Activated naive CD4-positive, alpha-beta T cell treated with anti-CD3 and anti-CD28 coated beads, Interleukin-2, amount 50 U/mL, for 24 hours (primary cell): ENCODE measurements around the gene AUP1.

ENCODE experiments used
- H3K27ac Mint-ChIP-seq: one replicate; pipeline ENCODE4 v1.8.0; 2021; ENCODE audit warnings: mild to moderate bottlenecking, mixed read lengths
- H3K27me3 Mint-ChIP-seq: one replicate; pipeline ENCODE4 v1.8.0; 2021; ENCODE audit warnings: mixed read lengths
- H3K36me3 Mint-ChIP-seq: one replicate; pipeline ENCODE4 v1.8.0; 2021; ENCODE audit warnings: mixed read lengths
- H3K4me1 Mint-ChIP-seq: one replicate; pipeline ENCODE4 v1.8.0; 2021; ENCODE audit warnings: mixed read lengths
- H3K4me3 Mint-ChIP-seq: one replicate; pipeline ENCODE4 v1.8.0; 2021; ENCODE audit warnings: mild to moderate bottlenecking, mixed read lengths
- H3K9me3 Mint-ChIP-seq: one replicate; pipeline ENCODE4 v1.8.0; 2021; ENCODE audit warnings: mixed read lengths

AUP1 gene

DNA sequence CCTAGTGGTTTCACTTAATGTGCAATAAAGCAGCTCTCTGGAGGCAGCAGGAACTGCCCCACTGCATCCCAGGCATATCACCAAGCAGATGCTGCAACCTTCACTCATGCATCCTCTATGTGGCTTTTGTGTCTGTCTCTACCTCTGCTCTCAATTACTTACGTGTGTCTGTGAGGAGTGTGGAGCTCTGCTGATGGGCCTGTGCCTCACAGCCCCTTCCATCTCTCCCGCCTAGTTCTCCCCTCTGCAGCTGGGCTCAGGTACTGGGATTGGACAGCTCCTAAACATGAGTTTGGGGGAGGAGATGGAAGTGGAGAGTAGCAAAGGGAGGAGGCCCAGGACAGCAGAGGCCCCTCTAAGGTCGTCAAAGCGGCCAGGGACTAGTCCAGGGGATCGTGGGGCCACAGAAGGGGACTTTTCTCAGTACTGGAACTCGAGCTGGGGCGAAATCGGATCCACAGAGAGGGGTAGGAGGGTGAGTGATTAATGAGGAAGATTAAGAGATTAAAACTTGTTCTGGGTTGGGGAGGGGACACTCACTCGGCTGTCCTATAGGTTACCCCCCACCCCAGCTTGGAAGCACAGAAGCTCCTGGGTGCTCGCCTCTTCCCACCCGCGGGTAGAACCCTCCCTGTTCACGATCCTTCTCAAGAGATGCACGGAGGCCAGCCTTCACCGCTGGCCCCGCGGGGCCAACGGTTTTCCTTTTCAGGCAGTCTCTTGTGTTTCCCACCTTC lies 28.0 kb downstream of the AUP1 start:
- no peaks in the 10 kb centered on the region for H3K9me3 Mint-ChIP-seq
- peaks cover 51% of the 10 kb centered on the region for H3K4me1 Mint-ChIP-seq
- peaks cover 44% of the 10 kb centered on the region for H3K27me3 Mint-ChIP-seq
- H3K27ac Mint-ChIP-seq = no peak overlapping the region
- H3K4me3 Mint-ChIP-seq = peak overlapping the region; percentile 73
- peaks cover 14% of the 10 kb centered on the region for H3K36me3 Mint-ChIP-seq

DNA sequence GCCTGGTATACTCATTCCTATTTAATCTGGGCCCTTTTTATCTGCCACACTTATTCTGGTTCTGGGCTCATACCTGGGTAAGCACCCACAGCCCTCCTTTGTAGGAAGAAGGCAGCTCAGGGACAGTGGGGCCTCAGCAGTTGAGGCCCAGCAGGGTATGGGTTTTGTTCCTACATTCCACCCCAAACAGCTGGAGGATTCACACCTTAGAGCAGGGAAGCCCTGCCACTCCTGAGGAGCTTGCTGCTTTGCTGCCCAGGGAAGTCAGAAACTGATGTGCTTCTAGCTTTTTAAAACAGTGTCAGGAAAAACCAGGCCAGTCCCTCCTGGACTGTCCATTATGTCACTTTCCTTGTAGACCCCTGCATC lies 28.9 kb downstream of the AUP1 start:
- H3K27me3 Mint-ChIP-seq = peaks cover 43% of the 10 kb centered on the region
- H3K4me3 Mint-ChIP-seq = no peak overlapping the region
- peaks cover 13% of the 10 kb centered on the region for H3K36me3 Mint-ChIP-seq
- peaks cover 49% of the 10 kb centered on the region for H3K4me1 Mint-ChIP-seq
- H3K27ac Mint-ChIP-seq = no peak overlapping the region
- H3K9me3 Mint-ChIP-seq = no peaks in the 10 kb centered on the region

DNA sequence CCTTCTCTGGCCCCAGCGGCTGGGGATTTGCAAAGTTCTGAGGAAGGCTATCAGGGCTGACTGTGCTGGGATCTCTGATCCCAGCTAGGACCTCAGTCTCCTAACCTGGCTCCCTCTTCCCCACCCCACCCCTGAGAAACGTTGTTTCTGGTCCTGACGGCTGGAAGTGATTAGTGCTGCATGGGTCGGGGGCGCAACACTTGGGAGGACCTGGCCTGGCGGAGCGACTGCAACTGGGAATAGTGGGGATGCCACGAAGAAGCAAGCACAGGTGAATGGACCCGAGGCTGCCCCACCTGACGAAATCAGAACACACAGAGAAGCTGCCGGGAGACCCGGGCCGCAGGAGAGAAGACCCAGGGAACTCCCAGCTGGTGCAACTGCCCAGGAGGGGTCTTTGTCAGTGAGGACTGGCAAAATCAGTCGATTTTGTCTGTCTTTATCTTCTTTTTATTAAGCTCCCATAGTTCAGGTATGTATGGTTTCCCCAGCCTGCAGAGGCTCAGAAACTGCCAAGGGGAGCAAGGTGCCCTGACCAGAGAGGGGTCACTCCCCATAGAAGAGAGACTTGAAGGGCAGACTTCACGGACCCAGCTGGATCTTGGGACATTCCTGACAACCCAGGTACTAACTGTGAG lies 29.4 kb downstream of the AUP1 start:
- Mint-ChIP-seq H3K4me3 (peak overlapping the region; percentile 4), H3K4me1 (peaks cover 49% of the 10 kb centered on the region), H3K27ac (no peak overlapping the region), H3K36me3 (peaks cover 9% of the 10 kb centered on the region), H3K9me3 (no peaks in the 10 kb centered on the region), H3K27me3 (peaks cover 41% of the 10 kb centered on the region)

DNA sequence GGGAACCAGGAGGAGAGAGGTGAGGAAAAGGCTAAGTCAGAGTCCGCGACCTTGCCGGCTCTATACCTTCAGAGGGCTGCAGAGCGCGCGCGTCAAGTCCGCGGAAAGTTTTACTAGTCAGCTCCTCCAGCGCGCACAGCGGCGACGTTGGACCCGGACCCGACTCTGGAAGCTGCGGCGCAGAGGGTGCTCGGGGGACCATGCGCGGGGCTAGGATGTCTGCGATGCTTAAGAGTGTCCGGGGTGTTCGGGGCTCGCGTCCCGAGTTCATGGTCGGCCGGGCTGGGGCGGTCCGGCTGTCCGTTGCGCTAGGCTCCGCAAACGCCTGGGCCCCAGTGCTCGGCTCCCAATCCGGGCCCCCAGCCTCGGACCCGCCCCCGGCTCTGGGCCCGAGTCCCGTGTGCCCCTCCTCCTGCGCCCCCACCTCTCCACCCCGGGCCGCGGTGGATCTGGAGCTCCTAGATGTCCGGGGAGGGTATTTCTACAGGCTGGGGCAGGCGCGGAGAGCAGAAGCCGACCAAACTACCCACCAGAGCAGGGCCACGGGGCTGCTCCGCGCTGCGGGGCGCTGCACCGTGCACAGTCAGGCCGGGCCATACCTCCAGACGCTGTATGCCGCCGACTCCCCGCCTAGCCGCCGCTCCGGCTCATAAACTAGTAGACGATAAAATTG lies 30.1 kb downstream of the AUP1 start, which contains the start of gene LBX2:
Gene LBX2 (minus strand): TSS at position 337 of the 673 bp plus-strand sequence. CDS start 66 bp downstream, at position 271.
- H3K4me3 Mint-ChIP-seq = peak within 1 kb of the TSS; percentile 82
- peak within 1 kb of the TSS; percentile 8 for H3K27ac Mint-ChIP-seq
- H3K4me1 Mint-ChIP-seq = peaks cover 44% of the 10 kb centered on the region

DNA sequence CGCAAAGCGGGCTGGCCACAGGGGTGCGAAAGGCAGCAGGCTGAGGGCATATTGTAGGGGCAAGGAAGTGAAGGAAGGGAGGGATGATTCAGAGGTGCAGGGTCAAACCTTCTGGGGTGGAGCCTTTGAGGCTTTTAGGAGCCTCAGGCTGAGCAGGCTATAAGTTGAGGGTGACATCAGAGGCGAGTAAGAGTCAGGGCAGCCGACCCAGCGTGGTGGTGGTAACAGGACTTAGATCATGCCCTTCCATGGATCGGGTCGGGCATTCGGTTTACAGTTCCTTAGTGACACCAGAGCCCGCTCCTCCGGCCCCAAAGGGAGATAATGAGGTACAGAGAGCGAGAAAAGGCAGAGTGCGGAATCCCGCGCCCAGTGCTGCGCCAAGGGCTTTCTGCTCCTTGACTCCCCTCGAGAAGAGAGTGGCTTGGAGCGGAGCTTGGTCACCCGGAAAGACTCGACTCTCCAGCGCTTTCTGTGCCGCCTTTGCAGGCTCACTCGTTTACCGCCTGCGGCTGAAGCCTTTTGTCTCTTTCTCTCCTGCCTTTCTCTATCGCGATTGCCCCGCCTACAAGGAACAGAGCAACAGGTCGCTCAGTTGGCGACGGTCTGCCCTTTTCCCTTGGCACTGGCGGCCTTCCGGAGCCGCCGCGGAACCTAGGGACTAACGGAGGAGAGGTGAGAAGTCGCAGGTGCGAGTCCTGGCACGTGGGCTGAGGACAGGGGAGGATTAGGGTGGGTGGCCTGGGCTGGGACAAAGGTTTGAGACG lies 30.8 kb downstream of the AUP1 start:
- no peaks in the 10 kb centered on the region for H3K9me3 Mint-ChIP-seq
- H3K27me3 Mint-ChIP-seq = peaks cover 32% of the 10 kb centered on the region
- H3K4me3 Mint-ChIP-seq = peak overlapping the region; percentile 82
- peak overlapping the region; percentile 8 for H3K27ac Mint-ChIP-seq
- peaks cover 37% of the 10 kb centered on the region for H3K4me1 Mint-ChIP-seq
- peaks cover 6% of the 10 kb centered on the region for H3K36me3 Mint-ChIP-seq

More for the DNA sequence above, 30.1 kb downstream of the AUP1 start, which contains the start of gene LBX2:
- Mint-ChIP-seq H3K27me3 (peaks cover 37% of the 10 kb centered on the region), H3K9me3 (no peaks in the 10 kb centered on the region), H3K36me3 (peaks cover 3% of the 10 kb centered on the region)

DNA sequence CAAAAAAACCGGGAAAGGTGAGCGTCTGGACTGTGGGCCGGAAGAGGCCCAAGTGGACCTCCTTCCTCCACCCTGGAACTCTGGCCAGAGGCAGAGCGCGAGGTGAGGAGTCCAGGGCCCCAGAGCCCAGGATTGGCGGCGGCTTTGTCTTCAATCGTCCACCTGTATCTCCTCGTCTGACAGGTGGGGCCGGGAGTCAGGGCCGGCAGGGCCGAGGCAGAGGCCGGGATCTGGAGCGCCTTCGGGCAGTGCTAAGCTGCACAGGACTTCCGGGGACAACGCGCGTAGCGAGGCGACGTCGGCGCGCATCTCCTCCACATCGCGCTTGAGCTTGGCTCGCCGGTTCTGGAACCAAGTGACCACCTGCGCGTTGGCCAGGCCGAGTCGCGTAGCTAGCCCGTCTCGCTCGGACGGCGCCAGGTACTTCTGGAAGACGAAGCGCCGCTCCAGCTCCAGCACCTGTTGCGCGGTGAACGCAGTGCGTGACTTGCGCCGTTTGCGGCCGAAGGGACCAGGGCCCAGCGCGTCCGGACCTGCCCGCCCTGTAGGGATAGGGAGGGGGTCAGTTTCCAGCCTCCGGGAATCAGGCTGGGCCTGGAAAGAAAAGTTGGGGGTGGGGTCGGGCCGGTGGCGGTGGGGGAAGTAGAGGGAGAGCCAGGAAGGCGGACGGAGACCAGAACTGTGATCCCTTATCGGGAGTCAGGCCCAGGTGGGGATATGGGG lies 31.6 kb downstream of the AUP1 start:
- H3K36me3 Mint-ChIP-seq = peaks cover 7% of the 10 kb centered on the region
- H3K27ac Mint-ChIP-seq = peak overlapping the region; percentile 5
- H3K4me3 Mint-ChIP-seq = peak overlapping the region; percentile 82
- no peaks in the 10 kb centered on the region for H3K9me3 Mint-ChIP-seq
- peaks cover 29% of the 10 kb centered on the region for H3K27me3 Mint-ChIP-seq
- peaks cover 31% of the 10 kb centered on the region for H3K4me1 Mint-ChIP-seq

DNA sequence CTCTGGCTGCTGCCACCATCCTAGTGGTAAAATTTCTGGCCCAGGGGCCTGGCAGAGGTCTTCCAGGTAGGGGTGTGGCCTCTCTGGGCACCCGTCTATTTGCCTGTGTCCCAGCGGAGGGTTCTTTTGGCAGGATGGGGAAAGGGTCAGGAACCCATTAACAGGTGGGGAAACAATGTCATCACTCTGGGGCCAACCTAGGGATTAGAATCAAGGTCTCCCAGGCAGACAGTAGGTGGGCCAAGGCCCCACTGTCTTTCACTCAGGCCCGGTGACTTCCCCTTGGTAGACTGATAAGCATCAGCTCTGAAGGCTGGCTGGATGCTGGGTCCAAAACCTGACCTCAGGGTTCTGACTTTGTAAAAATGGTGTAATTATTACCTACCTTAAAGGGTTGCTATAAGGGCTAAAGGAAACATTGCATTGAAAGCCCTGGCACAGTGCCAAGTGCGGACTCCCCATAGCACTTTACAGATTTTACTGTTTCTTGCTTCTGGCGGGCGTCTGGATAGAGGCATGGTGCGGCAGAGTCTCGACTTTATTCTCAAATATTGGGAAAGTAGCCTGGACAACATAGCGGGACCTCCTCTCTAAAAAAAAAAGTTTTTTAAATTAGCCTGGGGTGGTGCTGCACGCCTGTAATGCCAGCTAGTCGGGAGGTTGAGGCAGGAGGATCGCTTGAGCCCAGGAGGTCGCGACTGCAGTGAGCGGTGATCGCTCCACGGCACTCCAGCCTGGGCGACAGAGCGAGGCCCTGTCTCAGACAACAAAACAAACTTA lies 32.3 kb downstream of the AUP1 start:
- Mint-ChIP-seq H3K27ac (no peak overlapping the region), H3K27me3 (peaks cover 23% of the 10 kb centered on the region), H3K36me3 (peaks cover 7% of the 10 kb centered on the region), H3K4me1 (peaks cover 24% of the 10 kb centered on the region), H3K4me3 (peak overlapping the region; percentile 82), H3K9me3 (no peaks in the 10 kb centered on the region)

DNA sequence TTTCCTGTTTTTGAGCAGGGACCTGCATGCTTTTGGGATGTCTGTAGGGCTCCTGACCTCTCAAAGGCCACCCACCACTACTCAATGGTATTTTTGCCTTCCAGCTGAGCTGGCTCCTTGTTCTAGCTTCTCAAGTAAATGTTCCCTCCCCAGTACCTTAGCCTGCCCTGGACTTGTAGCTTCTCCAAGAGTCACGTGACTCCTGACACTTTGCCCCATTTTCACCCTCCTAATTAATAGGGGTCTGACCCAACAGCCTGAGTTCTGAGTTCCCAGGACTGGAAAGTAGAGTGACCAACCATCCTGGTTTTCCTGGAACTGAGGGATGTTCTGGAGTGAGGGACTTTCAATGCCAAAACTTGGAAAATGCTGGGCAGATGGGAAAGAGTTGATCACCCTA lies 34.1 kb downstream of the AUP1 start:
- peaks cover 7% of the 10 kb centered on the region for H3K36me3 Mint-ChIP-seq
- H3K27ac Mint-ChIP-seq = no peak overlapping the region
- H3K4me3 Mint-ChIP-seq = no peak overlapping the region

DNA sequence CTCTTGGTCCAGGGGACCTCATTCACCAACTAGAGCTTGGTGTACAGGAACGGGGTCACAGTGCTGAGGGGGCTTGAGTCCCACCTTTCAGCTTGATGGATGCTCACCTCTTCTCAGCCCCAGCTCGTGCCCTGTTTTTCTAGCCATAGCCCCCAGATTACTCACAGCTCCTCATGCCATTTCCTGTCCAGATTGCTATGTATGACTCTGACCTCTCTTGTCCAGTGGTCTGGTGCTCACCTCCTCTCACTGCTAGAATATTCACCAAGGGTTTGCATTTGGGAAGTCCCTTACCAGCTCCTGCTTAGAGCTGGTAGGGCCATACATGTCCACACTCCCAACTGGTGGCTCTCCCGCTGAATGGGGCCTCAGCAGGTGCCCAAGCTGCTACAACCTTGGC lies 36.0 kb downstream of the AUP1 start:
- Mint-ChIP-seq H3K9me3 (no peaks in the 10 kb centered on the region), H3K27me3 (peaks cover 5% of the 10 kb centered on the region), H3K36me3 (peaks cover 7% of the 10 kb centered on the region), H3K4me1 (peaks cover 11% of the 10 kb centered on the region), H3K4me3 (no peak overlapping the region), H3K27ac (no peak overlapping the region)

More for the DNA sequence above, 34.1 kb downstream of the AUP1 start:
- Mint-ChIP-seq H3K4me1 (peaks cover 19% of the 10 kb centered on the region), H3K27me3 (peaks cover 13% of the 10 kb centered on the region), H3K9me3 (no peaks in the 10 kb centered on the region)

DNA sequence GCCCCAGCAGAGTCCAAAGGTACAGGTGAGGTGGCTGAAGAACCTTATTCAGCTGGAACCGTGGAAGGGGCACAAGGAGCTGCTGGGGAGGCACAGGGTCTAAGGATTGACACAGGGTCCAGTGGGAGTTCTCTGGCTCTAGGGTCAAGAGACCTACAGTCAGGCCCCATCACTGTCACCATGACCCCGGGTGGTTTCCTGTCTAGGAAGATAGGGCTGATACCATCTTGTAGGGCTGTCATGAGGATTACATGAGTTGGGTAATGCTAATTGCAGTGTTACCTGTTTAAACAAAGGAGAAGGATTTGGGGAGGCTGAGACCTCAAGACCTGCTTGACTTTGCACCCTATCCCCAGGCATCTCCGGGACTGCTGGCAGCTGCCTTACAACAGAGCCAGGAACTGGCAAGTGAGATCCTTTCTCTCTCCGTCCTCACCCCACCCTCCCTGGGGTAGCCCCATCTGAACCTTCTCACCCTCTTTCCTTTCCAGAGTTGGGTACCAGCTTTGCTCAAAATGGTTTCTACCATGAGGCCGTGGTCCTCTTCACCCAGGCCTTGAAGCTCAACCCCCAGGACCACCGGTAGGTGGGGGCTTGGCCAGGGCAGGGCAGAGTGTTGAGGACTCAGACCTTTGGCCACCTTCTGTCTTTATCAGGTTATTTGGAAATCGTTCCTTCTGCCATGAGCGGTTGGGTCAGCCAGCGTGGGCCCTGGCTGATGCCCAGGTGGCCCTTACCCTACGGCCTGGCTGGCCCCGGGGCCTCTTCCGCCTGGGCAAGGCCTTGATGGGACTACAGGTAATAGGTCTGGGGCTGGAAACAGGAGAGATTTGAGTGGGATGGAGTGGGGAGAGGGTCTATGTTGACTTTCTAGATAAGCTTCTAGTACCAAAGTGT lies 37.6 kb downstream of the AUP1 start:
- peaks cover 7% of the 10 kb centered on the region for H3K36me3 Mint-ChIP-seq
- no peaks in the 10 kb centered on the region for H3K27me3 Mint-ChIP-seq
- H3K9me3 Mint-ChIP-seq = no peaks in the 10 kb centered on the region
- H3K4me1 Mint-ChIP-seq = peaks cover 1% of the 10 kb centered on the region
- no peak overlapping the region for H3K27ac Mint-ChIP-seq
- no peak overlapping the region for H3K4me3 Mint-ChIP-seq

DNA sequence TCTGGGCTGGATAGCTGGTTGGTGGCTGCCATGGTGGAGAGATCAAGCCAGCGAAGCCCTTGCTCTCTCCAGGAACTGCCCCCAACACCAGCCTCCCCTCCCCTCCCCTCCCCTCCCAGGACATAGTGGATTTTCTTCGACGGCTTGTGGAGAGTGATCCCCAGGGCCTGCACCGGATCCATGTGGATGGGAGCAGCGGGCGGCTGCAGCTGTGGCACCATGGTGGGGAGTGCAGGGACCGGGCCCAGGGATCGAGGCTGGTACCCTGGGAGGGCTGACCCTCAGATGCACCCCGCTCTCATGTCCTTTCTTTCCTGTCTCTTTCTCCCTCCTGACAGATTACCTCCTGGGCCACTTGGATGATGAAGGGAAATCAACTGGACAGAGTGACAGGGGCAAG lies 39.6 kb downstream of the AUP1 start:
- H3K4me3 Mint-ChIP-seq = no peak overlapping the region
- H3K4me1 Mint-ChIP-seq = peaks cover 3% of the 10 kb centered on the region
- no peaks in the 10 kb centered on the region for H3K27me3 Mint-ChIP-seq
- no peaks in the 10 kb centered on the region for H3K9me3 Mint-ChIP-seq
- no peak overlapping the region for H3K27ac Mint-ChIP-seq
- peaks cover 11% of the 10 kb centered on the region for H3K36me3 Mint-ChIP-seq

DNA sequence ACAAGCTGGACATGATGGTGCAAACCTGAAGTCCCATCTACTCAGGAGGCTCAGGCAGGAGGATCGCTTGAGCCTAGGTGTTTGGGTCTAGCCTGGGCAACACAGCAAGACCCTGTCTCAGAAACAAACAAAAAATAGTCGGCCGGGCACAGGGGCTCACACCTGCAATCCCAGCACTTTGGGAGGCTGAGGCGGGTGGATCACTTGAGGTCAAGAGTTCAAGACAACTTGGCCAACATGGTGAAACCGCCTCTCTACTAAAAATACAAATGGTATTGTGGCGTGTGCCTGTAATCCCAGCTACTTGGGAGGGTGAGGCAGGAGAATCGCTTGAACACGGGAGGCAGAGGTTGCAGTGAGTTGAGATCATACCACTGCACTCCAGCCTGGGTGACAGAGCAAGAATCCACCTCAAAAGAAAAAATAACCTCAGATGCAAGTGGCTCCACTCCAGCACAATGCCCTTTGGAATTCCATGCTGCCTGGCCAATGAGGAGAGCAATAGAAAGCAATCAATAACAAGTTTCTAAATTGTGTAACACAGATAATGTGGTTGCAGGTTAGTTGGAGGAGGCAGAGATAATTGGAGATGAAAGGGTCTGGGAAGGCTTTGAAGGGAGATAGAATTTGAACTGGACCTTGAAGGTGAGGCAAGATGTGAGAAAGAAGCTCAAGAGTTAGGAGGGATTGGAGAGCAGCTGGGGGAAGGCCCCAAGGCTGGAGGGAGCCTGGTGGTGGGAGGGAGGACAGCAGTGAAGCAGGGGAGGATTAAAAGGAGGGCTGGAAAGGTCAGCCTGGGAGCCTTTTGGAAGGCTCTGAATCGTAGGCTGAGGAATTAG lies 40.6 kb downstream of the AUP1 start:
- Mint-ChIP-seq H3K27ac (no peak overlapping the region), H3K9me3 (no peaks in the 10 kb centered on the region), H3K36me3 (peaks cover 7% of the 10 kb centered on the region), H3K27me3 (no peaks in the 10 kb centered on the region), H3K4me1 (peaks cover 8% of the 10 kb centered on the region), H3K4me3 (no peak overlapping the region)

DNA sequence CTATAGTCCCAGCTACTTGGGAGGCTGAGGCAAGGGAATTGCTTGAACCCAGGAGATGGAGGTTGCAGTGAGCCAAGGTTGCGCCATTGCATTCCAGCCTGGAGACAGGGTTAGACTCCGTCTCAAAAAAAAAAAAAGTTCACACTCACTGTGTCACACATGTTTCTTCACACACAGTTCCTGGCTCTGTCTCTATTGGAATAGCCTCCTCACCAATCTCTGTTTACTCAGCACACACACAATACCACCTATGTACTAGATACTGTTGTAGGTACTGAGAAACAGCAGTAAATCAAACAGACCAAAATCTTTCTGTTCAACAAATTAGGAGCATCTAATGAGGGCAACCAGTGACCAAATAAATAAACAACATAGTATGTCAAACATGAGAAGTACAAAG lies 43.4 kb downstream of the AUP1 start:
- H3K27ac Mint-ChIP-seq = no peak overlapping the region
- H3K4me1 Mint-ChIP-seq = peaks cover 24% of the 10 kb centered on the region
- peaks cover 4% of the 10 kb centered on the region for H3K36me3 Mint-ChIP-seq
- no peaks in the 10 kb centered on the region for H3K27me3 Mint-ChIP-seq
- H3K9me3 Mint-ChIP-seq = no peaks in the 10 kb centered on the region
- no peak overlapping the region for H3K4me3 Mint-ChIP-seq
